HG03045 (cell line): ENCODE measurements around the gene NPPA.
A peak's percentile ranks its signal among the peaks of the same experiment; 100 is the strongest.
"Not testable (repeated sequence)": the region's sequence is repeated elsewhere in the genome, so short reads cannot be mapped to it uniquely, and the experiment has no call there.

Experiments
- ATAC-seq: cut with Tn5 transposase; IDR thresholded peaks from one replicate; pipeline ENCODE4 v1.9.1; 2021; ENCODE audit warnings: mild to moderate bottlenecking, moderate library complexity; ENCODE audit not compliant: unreplicated experiment

The NPPA gene

GRCh38 chr1:11817192-11817591 is 30.4 kb downstream of the NPPA start:
- ATAC-seq, result no peak

DNA sequence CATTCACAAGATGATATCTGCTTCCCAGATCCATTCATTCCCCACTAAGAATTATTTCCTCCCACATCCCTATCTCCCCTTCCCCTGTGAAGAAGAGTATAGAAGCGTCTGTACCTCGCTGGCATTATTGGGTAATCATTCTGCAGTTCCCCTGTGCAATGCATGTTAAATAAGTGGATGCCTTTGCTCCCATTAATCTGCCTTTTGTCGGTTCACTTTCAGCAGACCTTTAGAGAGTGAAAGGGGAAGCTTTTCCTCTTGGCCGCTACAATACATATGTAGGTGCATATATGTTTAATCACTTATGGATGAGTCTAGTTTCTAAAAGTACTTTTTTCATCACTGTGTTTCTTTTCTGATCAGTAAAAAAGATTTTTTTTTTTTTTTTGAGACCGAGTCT is 34.6 kb downstream of the NPPA start:
- no peak for ATAC-seq

GRCh38 chr1:11807133-11807532 is 40.5 kb downstream of the NPPA start:
- ATAC-seq, result no peak

DNA sequence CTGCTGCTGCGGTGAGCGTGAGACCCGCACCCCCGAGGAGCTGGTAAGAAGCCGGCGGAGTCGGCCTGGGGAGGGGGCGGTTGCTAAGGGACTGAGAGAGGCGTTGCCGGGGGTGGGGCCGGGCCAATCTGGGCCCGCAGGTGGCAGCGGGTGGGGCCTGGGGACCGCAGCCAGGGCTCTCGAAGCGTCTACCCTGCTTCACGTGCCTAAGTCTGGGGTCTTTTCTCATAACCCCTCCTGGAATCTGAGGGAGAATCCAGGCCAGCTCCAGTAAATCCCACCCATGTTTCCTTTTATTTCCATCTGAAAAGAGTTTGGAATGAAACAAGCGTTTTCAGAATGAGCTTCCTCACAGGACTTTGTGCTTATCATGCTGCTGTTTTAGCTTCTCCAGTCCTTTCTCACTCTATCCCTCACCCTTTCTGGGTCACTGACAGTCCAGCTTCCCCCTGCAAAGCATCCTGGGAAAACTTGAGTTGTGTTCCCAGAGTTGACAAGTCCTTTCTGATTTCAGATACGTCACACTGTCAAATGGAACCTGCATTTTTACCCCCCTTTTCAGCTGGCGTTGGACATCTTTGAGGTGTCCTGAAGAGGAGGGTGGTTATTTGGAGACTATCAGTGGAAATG is 41.2 kb downstream of the NPPA start:
- ATAC-seq, result peak; percentile 47

GRCh38 chr1:11805422-11806306 is 41.9 kb downstream of the NPPA start, which contains the start of the genes CLCN6 and MTHFR:
CLCN6 (plus strand) TSS chr1:11806191; CDS start chr1:11806263, 72 bp downstream.
MTHFR (minus strand) TSS chr1:11805964; CDS start chr1:11803116, 2,848 bp downstream.
- peak; percentile 85 for ATAC-seq

DNA sequence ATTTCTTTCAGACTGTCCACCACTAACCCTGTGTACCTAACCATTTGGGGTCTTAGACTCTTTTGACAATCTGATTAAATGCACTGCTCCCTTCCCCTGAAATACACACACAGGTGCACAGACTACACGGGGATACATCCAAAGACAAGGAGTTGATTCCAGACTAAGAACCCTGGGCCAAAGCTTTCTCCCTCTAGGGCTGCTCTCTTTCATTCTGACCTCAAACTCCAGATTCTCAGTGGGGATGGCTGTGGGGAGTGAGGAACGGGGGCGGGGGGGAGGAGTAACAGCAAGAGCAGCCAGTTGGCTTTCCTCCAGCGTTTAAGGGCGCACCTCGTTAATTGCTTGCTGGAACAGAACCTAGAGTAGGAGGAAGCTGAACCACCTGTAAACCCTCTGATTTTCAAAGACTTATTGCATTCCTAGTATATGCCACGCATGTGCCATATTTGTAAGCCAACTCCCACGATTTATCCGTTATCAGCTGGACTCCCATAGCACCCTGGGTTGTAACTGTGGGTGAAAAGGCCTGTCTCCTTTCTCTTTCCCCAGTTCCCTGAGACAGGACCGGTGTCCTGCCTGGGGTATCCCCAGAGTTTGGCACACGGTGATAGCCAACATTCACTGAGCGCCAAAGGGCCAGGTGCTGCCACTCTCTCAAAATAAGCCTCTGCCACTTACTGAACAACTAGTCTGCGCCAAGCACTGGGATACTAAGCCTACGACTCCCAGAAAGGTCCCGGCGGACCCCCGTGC is 42.7 kb downstream of the NPPA start:
- no peak for ATAC-seq

- not testable (repeated sequence) for ATAC-seq
Observed at GRCh38 chr1:11803924-11804665, 43.5 kb downstream of the NPPA start.

DNA sequence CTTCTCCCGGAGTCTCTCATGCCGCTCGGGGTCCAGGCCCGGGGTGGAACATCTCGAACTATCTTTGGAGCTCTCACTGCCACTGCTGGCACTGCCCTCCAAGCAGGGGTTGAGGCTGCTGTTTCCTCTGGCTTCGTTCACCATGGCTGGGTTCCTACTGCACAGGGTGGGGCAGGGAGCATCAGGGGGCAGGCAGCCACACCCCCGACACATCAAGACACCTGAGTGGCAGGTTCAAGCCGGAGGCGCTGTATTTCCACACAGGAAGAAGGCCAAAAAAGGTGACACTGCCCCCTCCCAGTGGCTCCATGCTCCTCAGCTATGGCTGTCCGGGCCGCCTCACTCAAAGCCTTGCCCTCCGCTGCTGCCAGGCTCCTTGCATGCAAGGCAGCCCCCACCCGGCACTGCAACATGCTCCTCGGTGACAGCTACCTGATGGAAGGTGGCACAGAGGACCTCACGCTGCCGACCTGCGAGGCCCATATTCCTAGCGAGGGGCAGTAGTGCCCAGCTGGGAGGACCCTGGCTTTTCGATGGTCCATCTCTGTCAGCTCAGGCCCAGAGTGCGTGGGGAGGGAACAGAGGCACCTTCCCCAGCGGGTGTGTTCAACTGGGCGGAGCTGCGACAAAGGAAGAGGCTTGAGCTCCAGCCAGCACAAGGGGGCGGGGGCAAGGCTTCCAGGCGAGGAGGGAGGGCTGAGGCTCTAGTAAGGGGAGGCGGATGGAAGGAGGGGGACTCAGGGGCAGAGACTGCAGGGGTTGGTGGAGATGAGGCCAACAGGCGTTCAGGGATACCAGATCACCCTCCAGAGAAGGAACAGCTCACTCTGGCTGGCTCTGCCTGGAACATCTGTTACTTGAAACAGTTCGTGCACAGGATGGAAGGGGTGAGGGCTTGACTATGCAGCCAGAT is 44.4 kb downstream of the NPPA start:
- ATAC-seq, result no peak

DNA sequence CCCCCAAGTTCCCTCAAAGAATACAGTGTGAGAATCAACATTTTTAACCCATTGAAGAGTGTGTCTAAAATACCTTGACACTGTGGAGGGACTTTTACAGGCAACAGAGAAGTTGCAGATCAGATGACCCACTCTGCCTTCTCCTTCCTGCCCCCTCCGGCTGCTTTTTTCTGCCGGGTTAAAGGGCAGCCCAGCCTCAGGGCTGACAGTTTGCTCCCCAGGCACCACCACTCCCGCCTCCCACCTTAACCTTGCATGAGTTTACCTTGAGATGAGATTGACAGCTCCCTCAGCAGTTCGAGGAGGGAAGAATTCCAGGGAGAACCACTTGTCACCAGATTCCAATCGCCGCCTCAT is 45.0 kb downstream of the NPPA start:
- ATAC-seq, result no peak

GRCh38 chr1:11800756-11801433 is 46.7 kb downstream of the NPPA start:
- no peak for ATAC-seq

DNA sequence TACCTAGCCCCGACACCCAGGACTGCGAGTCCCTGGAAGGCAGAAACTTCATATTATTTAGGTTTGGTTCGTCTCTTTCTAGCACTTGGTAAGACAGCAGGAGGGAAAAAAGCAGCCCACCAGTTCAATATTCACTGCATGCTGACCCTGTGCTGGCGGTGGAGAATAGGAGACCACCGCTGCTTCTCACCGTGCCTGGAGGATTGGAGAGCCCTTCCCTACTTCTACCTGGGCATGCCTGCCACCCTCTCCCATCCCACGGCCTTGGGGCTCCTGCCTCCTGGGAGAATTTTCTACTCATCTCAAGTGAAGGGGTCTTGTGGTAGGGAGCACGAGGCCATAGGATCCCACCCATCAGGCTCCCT is 47.2 kb downstream of the NPPA start:
- ATAC-seq, result no peak

GRCh38 chr1:11799896-11800295 is 47.7 kb downstream of the NPPA start:
- ATAC-seq, result no peak

GRCh38 chr1:11799099-11799498 is 48.5 kb downstream of the NPPA start:
- ATAC-seq, result no peak

DNA sequence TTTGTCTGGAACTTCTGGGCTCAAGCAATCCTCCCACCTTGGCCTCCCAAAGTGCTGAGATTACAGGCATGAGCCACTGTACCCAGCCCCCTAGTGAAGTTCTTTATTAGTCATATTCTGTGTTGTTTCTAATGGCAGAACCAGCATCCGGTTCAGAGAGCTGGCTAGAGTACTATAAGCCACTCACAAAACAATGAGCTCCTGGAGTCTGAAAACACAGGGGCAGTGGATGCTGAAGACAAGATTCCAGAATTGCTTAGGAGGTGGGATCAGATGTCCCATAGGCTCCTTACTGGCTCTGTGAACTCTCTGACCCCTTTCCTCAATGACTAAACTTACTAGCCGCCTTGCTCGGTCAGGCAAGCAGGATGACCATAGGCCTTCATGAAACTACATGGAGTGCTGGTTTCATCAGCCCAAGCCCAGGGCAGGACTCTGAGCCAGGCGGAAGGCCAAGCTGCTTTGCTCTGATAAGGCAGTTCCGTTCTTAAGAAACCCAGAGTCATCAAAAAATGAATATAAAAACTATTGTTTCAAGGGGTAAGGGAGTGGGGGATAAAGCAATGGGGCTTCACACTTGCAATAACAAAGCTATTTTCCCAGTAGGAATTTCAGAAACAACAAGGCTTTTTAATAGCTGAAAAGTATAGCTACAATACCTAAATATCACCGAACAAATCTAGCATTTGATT is 49.9 kb downstream of the NPPA start:
- ATAC-seq, result no peak

GRCh38 chr1:11796036-11796828 is 51.4 kb downstream of the NPPA start:
- no peak for ATAC-seq
